GM21528 (cell line): Measurements from ENCODE around the gene DST.

Source experiments
- ATAC-seq: cut with Tn5 transposase; IDR thresholded peaks from one replicate; pipeline ENCODE4 v1.9.1; 2021; ENCODE audit warnings: mild to moderate bottlenecking, moderate library complexity; ENCODE audit not compliant: unreplicated experiment, low FRiP score

Gene DST

DNA sequence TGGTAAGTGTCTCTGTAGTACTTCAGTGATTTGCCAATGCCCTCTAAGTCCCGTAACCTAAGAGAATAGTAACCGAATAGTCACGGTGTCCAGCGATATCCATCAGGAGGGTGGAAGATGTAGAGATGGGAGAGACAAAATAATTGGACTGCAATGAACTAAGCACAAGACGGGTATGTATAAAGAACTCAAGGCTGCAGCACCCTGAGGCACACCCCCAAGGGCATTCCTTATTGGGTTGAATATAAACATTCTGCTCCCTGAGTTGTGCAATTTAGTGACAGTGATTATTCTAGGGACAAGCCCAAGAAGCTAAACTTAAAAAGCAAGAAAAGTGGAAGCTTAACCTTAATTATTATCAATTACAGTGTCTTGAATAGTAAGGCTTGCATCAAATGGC, 14.6 kb downstream of the DST start:
- no peak for ATAC-seq

- no peak for ATAC-seq
These were observed 17.3 kb downstream of the DST start for GRCh38 chr6:56625356-56625755.

DNA sequence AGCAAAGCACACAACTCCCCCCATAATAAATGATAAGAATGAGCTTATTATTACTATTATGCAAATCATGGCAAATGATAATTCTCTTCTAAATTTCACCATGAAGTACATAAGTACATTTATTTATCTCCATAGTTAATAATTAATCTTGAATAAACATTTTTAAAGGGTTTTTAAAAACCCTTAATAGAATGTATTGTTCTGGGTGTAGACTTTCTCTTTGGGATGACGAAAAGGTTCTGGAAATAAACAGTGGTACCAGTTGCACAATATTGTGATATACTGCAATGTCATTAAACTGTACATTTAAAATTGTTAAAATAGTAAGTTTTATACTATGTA, 18.0 kb downstream of the DST start:
- ATAC-seq, result no peak

DNA sequence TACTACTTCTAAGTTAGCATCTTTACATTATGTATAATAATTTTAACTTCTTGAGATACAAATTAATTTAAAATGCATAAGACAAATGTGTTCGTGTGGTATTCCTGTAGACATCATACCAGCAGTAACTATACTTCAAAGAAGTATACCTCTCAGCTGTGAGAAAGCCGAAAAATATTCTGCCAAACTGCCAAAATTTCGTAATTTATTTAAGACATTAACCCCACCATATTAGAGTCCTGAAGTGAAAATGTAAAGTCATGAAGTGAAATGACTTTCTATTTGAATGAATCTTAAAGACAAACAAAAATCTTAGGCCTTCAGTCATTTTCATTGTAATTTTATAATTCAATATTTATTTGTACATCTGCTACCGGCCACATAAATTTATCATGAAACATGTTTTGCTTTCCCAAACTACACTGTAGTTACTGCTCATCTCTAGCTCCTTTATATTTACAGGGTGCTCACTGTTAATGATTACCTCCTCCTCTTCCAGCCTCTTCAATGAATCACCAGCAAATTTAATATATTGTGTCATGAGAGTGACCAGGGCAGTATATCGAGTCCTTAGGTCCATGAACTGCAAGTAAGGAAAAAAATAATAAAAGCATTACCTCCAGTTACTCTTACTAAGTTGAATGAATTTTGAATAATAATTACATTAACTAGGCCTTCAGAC, 18.5 kb downstream of the DST start:
- no peak for ATAC-seq

DNA sequence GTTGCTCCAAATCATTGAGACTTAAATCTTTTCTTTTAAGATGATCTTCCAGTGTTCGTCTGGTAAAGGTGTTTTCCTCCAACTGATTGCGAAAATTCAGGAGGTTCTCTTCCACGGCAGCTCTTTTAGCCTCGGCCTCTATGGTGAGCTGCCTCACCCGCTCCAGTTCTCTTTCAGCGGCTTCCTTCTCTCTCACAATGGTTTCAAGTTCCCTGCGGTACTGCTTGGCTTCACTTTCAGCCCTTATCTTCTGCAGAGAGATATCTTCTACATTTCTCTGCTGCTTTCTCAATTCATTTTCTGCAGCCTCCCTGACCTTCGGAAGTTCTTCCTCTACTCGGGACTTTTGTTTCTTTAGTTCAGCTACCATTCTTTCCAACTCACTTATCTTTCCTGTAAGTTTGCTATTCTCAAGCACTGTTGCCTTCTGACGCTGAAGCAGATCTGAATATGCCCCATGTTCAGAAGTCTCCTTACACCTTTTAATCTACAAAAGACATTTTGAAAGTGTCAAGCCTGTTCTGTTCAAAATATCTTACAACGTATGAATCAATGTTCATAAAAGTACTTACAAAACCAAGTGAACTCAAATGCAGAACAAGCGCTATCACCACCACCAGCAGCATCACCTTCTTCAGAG, 22.3 kb downstream of the DST start:
- no peak for ATAC-seq

GRCh38 chr6:56618050-56618449, 24.6 kb downstream of the DST start:
- ATAC-seq, result no peak

GRCh38 chr6:56616967-56617366, 25.7 kb downstream of the DST start:
- no peak for ATAC-seq

- no peak for ATAC-seq
These were observed 29.3 kb downstream of the DST start for GRCh38 chr6:56613247-56613851.

DNA sequence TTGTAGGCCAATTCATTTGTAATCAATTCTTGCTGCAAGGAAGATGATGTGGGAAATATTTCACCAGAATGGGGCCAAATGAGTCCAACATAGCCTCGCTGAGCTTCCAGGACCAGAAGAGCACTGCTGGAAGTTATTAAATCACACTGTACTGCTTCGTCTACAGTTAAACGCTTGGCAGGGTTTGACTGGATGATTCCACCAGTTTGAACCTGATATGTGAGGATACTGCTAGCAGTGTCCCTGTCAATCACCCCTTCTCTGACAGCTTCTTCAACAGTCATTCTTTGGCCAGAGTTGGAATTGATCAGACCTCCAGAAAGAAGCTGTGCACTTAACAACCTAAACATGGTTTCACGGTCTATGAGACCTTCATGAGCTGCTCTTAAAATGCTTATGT, 34.4 kb downstream of the DST start:
- ATAC-seq, result no peak

DNA sequence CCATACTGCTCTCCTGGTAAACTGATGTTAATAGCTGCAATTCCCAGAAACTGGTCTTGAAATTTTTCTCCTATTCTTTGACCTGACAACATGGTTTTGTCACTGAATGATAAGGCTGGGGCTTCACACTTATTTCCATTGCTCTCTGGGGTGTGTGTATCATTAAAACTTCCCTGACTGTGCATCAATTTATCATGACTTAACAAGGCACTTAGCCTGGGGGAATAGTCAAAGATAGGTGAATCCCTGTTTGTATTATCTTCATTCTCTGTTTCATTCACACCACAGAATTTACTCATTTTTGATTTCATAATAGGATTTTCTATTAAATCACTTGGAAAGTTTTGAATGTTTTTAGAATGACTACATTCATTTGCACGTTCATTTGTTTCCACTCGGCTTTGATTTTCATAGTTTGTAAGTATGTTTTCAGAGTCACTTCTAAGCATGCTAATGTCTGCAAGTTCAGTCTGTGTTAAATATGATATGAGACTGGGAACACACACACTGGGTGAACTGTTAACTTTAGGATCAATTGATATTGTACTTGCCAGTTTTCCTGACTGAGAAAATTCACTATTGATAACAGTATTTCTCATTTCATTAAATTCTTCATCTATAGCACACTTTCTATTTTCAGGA, 35.5 kb downstream of the DST start:
- no peak for ATAC-seq

DNA sequence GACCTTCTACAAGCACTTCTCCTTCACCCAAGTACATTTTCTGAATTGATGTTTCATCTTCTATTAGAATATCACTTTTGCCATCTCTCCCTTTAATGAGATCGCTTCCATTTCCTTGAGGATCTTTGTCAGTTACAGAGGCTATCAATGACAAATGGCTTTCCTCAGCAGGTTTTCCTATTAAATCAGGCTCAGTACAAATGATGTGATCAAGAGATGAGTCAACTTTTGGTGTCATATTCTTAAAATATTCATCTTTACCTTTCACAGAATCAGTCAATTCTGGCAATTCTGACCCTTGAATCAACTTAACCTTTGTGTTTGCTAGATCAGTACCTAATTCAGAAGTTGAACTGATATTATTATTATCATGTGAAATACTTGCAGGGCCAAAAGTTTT, 37.3 kb downstream of the DST start:
- no peak for ATAC-seq

- no peak for ATAC-seq
These were observed 38.5 kb downstream of the DST start for GRCh38 chr6:56604186-56604585.

DNA sequence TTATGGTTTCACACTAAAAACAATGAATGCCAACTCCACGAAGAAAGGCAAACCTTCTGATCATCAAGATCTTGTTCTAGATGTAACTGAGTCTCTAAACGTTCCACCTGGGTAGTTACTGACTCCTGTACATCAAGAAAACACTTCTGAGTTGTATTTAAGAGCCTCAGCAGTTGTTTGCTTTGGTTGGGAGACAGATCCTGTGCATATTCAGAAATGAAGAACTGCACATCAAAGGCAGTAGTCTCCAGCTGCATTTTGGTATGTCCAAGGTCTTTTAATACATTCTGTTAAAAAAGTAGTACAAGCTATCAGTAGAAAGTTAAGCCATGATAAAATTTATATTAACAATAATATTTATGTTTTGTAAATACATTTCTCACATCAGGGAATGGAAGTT, 41.3 kb downstream of the DST start:
- no peak for ATAC-seq

DNA sequence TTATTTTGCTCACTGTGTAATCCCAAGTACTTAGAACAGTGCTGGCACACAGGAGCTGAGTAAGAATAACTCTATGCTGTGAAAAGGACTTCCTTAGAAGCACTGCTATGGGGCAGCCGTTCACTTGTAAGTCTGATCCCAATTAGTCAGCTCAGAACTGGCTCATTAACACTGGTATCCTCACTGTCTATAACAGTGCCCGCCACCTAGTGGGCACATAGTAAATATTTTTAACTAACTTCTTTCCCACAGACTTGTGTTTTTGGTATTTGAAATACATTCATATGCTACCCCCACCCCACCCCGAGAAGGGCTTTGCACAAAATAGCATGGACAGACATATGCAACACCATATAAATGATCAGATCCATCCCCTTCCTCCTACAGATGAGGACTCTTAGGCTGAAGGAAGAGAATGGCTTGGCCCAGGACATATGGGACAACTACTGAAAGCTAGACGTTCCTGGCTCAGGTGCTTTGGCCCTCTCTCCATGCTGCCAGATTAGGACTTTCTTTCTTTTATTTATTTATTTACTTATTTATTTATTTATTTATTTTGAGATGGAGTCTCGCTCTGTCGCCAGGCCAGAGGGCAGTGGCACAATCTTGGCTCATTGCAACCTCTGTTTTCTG, 47.1 kb downstream of the DST start:
- peak; percentile 44 for ATAC-seq

DNA sequence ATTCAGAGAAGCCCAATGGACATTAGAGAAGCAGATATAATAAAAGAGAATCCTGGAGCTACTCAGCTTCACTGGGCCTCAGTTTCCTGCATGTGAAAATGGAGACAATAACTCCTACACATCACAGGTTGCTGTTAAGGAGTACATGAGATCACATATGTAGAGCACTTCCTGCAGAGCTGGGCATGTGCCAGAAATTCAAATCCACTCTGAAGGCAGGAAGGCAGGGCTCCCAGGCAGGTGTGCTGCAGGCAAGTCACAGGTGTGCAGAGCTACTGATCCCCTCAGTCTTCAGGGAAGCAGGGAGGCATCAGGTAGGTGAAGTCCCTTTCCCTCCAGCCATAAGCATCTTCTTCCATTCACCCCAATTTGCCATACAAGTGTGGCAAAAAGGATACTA, 48.0 kb downstream of the DST start:
- no peak for ATAC-seq

DNA sequence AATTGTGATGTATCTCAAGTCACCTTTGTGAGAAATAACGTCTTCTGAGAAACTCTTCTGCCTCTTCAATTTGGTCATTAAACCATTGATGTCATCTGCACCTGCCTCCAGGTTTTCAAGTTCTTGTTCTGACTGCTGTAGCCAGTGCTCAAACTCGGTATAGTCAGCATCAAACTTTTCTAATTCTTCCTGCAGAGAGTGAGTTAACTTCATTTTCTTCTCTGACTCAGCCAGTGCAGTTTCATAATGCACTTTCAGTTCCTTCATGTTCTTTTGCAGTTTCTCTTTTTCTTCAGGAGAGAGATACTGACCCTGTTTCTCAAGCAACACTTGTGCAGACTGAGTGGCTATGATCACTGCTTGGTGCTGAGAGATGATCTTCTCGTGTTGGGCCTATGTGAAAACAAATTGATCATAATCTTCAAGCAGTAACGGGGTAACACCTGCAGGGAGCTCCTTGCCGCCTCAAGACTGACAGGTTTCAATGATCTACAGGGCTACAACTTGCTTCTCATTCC, 48.8 kb downstream of the DST start:
- peak; percentile 96 for ATAC-seq

- ATAC-seq, result no peak
These were observed 60.5 kb downstream of the DST start for GRCh38 chr6:56582236-56582635.

DNA sequence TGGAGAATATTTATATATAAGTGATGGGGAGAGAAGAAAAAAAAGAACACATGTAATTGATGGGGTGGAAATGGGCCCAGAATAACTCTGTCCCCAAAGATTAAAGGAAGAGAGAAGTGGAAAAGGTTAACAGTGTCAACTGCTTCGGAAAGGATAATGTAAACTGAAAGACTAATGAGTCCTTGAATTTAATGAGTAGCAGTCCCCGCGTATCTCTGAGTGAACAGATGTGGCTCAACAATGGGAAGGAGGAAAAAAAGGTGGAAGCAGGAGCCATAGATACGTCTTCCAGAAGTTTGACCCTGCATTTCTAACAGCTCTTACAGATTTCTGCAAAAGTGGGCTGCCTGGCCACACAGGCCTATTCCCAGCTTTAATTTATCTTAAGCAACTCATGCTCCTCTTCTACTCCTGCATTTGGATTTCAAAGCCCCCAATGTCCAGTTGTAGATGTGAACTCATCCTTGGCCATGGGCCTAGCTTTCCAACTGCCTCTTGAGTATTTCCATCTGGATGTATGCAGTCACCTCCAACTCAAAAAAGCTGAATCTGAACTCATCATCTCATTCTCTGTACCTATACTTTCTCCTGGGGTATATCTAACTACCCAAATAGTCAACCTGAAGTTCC, 61.3 kb downstream of the DST start:
- no peak for ATAC-seq

DNA sequence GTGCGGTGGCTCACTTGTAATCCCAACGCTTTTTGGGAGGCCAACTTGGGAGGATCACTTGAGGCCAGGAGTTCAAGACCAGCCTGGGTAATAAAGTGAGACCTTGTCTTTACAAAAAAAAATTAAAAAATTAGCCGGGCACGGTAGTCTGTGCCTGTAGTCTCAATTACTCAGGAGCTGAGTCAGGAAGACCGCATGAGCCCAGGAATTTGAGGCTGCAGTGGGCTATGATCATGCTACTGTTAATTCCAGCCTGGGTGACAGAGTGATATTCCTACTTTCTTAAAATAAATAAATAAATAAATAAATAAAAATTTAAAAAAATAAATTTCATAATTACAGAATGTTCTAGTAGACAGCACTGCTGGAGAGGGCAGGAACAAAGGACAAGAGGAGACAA, 62.4 kb downstream of the DST start:
- ATAC-seq, result no peak

DNA sequence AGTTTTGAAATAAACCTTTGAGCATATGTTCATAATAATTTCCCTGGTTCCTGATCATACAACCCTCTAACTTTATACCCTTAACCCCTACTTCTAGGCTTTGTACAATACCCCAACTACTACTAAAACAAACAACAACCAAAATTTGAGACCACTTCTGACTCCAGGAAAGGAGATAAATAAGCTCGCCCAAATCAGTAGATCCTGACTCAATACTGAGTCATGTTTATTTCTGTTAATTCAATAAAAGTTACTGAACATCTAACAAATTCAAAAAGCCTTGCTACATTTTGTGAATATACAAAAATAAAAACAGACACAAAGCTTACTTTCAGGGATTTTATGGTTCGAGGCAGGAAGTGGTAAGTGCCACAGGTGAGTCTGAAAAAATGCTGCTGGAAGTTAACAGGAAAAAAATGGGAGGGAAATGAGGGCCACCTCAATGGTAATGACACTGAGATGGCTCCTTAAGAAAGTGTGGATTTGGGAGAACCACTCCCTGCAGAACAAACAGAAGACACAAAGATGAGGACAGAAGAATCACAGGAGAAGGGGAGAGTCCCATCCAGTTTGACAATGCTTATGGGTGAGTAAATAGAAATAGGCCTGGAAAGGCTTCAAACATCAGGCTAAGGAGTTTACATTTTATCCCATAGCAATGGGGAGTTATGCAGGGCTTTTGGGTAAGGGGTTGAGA, 63.4 kb downstream of the DST start:
- no peak for ATAC-seq
